Measurements from ENCODE around the gene CIB4. TPM values are rescaled to one million over a fixed set of nuclear protein-coding genes. Genes with fewer than 3 reads are reported as not detected.

The CIB4 gene
- total RNA-seq, 3 donors from 2014 or later: not detected

DNA sequence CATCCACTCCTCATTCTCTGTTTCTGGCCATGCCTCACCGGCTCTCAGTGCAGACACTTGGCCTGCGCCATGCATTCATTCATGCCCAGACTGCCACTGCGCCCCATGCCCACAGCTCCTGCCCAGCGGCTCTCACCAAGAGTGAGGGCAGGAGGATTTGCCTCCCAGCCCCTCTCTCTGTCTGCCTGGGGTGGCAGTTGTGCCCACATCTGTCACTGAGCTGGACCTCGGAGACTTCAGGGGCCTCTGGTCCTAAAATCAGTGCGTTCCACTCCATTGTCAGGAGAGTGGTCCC lies 75.1 kb downstream of the CIB4 start:
- ATAC-seq (no peak), DNase-seq (no peak)
- Mint-ChIP-seq H3K9me3 (no peaks in the 10 kb centered on the region), H3K4me1 (ENCODE audit: low read depth) (peaks cover 4% of the 10 kb centered on the region), H3K36me3 (ENCODE audit: insufficient read depth) (no peaks in the 10 kb centered on the region), H3K4me3 (no peak overlapping the region), H3K27me3 (ENCODE audit: low read depth) (peaks cover 59% of the 10 kb centered on the region)

DNA sequence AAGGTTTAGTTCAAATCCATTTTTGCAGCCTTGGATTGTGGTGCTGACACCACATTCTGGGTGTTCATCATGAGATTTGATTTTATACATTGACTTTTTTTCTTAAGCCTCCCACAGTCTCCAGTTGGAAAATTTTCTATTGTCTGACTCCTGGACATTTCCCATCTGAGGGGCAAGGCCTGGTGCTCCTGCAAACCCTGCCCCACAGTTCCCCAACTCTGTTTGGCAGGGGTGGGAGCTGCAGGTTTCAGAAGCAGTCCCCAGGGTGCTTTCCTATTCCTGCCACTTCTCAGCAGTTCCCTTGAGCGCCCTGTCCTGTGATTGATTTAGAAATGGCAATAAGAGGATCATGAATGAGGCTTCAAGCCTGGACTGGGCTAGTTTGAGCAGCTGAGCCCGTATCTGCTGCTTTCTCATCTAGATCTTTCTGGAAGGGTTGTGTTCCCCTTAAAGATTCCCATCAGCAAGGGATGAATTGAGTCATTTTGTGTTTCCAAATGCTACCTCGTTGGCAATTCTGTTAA lies 77.0 kb downstream of the CIB4 start:
- no peak for DNase-seq
- Mint-ChIP-seq H3K4me1 (ENCODE audit: low read depth) (peaks cover 4% of the 10 kb centered on the region), H3K36me3 (ENCODE audit: insufficient read depth) (no peaks in the 10 kb centered on the region), H3K27me3 (ENCODE audit: low read depth) (peaks cover 71% of the 10 kb centered on the region), H3K4me3 (no peak overlapping the region), H3K9me3 (no peaks in the 10 kb centered on the region)
- ATAC-seq: no peak

DNA sequence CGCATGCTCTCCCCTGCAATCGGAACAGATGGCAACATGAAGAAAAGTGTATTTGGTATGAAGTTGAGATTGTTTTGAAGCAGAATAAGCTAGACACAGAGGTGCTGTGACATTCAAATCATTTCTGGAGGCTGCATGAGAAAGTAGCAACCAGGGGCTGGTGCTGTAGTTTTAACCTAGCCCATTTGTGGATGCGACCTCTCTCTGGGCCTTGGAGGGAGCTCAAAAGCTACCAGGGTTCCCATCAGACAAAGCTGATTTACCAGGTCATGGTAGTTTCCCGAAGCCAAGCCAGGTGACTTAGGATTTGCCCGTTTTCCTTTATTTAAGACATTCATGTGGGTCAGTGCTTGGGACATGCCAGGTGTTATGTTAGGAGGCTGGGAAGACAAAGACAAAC lies 77.5 kb downstream of the CIB4 start:
- DNase-seq (no peak), ATAC-seq (no peak)
- H3K4me1 Mint-ChIP-seq (ENCODE audit: low read depth): peaks cover 4% of the 10 kb centered on the region
- H3K27me3 Mint-ChIP-seq (ENCODE audit: low read depth): peaks cover 74% of the 10 kb centered on the region
- no peaks in the 10 kb centered on the region for H3K36me3 Mint-ChIP-seq (ENCODE audit: insufficient read depth)
- no peaks in the 10 kb centered on the region for H3K9me3 Mint-ChIP-seq
- no peak overlapping the region for H3K4me3 Mint-ChIP-seq

DNA sequence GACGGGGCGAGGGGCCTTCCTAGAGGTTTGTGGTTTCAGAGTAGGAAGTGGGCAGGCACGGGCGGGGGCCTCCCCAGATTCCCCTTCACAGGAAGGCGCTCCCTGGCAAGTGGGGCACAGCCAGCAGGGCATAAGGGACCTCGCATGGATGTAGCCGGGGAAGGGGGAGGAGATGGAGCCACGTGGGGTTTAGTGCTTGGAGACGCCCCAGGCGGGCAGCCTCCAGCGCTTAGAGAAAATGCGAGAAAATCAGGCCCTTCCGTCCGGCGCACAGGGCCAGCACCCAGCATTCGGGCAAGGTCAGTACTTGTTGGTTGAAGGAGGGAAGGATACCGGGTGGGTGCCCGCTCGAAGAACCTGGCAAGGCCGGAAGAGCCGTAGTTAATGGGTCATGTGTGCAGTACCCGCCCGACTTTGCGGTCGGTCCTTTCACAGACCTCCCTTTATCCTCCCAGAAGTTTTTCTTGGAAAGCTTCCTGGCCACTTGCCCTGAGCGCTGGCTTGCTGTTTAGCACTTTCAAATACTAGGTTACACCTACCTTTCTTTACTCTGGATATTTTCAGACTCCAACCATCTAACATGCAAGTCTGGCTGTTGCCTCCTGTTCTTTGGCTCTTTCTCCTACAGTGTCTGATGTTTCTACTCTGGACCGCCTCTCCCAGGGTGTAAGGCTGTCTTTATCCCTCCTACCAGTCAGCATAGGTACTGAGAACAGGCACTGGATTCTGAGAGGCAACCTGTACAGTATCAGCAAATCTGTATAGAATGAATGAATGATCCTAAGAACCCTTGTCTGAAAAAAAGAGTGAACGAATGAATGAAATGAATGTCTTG lies 78.1 kb downstream of the CIB4 start:
- no peaks in the 10 kb centered on the region for H3K9me3 Mint-ChIP-seq
- no peaks in the 10 kb centered on the region for H3K36me3 Mint-ChIP-seq (ENCODE audit: insufficient read depth)
- H3K27me3 Mint-ChIP-seq (ENCODE audit: low read depth): peaks cover 75% of the 10 kb centered on the region
- H3K4me3 Mint-ChIP-seq: peak overlapping the region; percentile 44
- peak in 1 of 2 donors; percentile 28 for ATAC-seq
- DNase-seq: no peak
- H3K4me1 Mint-ChIP-seq (ENCODE audit: low read depth): peaks cover 4% of the 10 kb centered on the region

DNA sequence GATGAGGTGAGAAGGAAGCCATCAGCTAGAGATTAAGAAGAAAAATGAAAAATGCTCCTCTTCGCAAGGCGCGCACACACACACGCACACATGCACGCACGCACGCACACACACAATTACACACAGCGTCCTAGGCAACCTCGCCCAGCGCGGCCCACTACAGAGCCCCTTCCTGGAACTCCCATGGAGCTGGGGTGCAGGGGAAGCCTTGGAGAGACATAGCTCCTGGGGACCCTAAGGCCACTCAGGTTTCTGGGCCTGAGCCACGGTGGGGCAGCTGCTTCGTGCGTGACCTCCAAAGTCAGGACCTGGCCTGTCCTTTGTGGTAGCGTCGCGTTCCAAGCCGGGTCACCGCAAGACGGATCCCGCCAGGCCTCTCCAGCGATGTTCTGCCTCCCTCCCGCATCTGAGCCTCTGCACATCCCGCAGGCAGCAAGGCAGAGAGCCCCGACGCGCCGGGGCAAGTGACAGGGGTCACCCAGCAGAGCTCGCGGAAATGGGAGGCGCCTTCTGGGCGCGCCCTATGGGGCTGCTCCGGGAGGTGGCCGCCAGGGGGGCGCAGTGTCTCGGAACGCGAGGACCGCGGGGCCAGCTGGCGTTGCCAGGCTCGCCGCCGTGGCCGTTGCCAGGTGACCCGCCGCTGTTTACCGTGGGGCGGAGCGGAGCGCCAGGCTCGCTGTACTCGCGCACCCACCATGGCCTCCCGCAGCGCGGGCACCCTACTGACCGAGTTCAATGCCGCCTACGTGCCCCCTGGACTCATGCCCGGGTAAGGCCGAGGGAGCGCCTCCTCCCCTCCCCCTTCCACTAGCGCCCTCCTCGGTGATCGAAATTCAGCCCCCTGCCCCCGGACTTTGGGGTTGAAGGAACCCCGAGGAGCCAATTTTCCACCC lies 79.0 kb downstream of the CIB4 start:
- DNase-seq (no peak), ATAC-seq (peak; percentile 80 to 83)
- Mint-ChIP-seq H3K4me1 (ENCODE audit: low read depth) (peaks cover 4% of the 10 kb centered on the region), H3K4me3 (peak overlapping the region; percentile 63), H3K36me3 (ENCODE audit: insufficient read depth) (no peaks in the 10 kb centered on the region), H3K27me3 (ENCODE audit: low read depth) (peaks cover 82% of the 10 kb centered on the region), H3K9me3 (no peaks in the 10 kb centered on the region)

DNA sequence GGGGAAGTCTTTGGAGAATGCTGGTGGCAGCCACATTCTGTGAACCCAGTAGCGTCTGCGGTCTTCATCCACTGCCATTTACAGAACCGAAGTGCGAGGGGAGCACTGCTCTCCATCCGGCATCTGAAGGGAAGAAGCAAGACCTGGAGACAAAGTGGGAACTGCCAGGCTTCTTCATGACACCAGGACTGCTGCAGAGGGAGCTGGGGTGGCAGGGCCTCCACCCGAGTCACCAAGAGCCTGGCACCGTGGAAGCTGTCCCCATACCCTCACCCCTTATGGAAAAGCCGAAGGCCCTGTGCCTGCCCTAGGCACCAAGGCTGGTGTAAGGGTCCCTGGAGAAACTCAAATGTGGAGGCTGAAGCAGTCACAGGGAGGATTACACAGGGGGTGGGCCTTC lies 79.8 kb downstream of the CIB4 start:
- ATAC-seq (no peak), DNase-seq (no peak)
- H3K27me3 Mint-ChIP-seq (ENCODE audit: low read depth): peaks cover 87% of the 10 kb centered on the region
- H3K4me1 Mint-ChIP-seq (ENCODE audit: low read depth): peaks cover 4% of the 10 kb centered on the region
- no peaks in the 10 kb centered on the region for H3K9me3 Mint-ChIP-seq
- no peak overlapping the region for H3K4me3 Mint-ChIP-seq
- no peaks in the 10 kb centered on the region for H3K36me3 Mint-ChIP-seq (ENCODE audit: insufficient read depth)

DNA sequence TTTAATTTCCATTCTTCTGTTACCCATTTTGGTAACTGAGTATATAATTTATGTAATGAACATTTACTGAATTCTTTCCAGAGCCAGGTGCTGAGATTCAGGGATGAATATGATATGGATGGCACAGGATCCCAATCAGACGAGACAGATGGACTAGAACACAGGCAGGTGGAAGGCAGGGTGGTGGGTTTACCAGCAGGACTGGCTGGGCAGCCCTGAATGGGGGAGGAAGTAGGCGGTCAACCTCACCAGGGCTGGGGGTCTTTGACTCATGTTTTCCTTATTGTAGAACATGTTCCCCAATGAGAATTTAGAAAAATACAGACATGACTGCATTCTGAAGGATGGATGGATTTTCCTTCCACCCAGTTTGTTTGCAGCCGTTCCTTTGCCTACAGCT lies 80.3 kb downstream of the CIB4 start:
- Mint-ChIP-seq H3K4me1 (ENCODE audit: low read depth) (peaks cover 4% of the 10 kb centered on the region), H3K27me3 (ENCODE audit: low read depth) (peaks cover 82% of the 10 kb centered on the region), H3K36me3 (ENCODE audit: insufficient read depth) (no peaks in the 10 kb centered on the region), H3K9me3 (no peaks in the 10 kb centered on the region), H3K4me3 (no peak overlapping the region)
- no peak for DNase-seq
- no peak for ATAC-seq

DNA sequence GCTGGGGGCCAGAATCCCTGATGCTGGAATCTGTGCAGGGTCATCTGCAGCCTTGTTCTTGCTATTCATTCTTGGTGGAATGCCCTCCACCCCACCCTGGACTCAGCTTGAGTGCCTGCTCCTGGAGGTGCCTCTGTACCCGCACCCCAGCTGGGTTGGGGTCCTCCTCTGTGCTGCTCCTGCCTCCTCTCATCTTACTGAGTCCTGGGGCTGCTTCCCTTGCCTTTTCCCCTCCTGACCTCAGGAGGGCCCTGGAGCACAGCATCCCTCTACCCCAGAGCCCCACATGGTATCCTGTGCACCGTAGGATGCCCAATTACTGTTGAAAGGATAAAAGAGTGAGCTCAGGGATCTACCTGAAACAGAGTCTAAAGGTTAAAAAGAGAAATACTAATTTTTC lies 81.6 kb downstream of the CIB4 start:
- Mint-ChIP-seq H3K36me3 (ENCODE audit: insufficient read depth) (no peaks in the 10 kb centered on the region), H3K27me3 (ENCODE audit: low read depth) (peaks cover 70% of the 10 kb centered on the region), H3K4me3 (no peak overlapping the region), H3K9me3 (no peaks in the 10 kb centered on the region), H3K4me1 (ENCODE audit: low read depth) (peaks cover 4% of the 10 kb centered on the region)
- ATAC-seq: no peak
- DNase-seq: no peak

DNA sequence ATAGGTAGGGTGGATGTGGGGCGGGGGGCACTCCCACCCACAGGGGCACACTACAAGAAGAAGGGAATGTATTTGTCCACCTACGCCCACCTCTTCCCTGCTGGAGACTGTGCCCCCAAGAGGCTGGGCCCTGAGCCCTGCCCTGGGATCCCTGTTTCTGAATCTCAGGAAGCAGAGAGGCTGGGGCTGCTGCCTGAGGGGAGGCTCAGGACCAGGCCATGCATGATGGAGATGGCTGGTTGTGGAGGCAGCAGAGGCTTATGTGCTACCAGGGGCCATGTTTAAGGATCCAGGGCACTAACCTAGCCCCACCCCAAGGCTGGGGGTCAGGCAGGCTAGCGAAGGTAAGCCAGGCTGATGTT lies 82.1 kb downstream of the CIB4 start:
- H3K9me3 Mint-ChIP-seq: no peaks in the 10 kb centered on the region
- ATAC-seq (no peak), DNase-seq (no peak)
- no peak overlapping the region for H3K4me3 Mint-ChIP-seq
- peaks cover 4% of the 10 kb centered on the region for H3K4me1 Mint-ChIP-seq (ENCODE audit: low read depth)
- peaks cover 65% of the 10 kb centered on the region for H3K27me3 Mint-ChIP-seq (ENCODE audit: low read depth)
- H3K36me3 Mint-ChIP-seq (ENCODE audit: insufficient read depth): no peaks in the 10 kb centered on the region

DNA sequence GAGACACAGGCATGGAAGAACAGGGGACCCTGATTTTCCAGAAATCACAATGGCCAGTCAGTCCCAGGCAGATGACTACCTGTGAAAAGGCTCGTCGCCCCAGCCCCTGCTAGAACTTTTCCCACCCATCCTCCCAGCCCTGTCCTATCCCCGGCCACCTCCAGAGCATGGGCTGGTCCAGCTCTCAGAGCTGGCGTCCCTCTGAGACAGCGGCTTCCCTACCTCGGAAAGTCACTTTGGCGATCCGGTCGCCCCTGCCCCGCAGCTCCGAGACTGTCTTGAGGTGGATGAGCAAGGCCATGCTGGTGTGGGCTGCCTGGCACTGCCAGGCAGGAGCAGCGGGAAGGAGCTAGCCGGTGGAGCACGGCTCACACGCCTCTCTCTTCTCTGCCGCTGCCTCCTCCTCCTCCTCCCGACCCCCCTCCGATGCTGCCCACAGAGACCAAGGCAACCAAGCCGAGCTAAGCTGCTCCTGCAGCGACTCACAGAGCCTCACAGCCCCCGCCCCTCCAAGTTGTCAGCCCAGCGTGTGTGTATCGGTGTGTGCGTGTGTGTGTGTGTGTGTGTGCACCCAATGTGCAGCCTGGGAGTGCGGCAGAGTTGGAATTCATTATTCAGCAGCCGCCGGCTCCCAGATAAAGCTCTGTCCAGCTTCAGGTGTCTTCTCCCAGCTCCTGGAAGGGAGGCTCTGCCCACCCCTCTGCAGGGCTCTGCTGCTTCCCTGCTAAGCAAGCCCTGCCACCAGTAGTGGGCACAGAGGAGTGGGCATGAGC lies 82.7 kb downstream of the CIB4 start:
- H3K9me3 Mint-ChIP-seq: no peaks in the 10 kb centered on the region
- peaks cover 4% of the 10 kb centered on the region for H3K4me1 Mint-ChIP-seq (ENCODE audit: low read depth)
- H3K36me3 Mint-ChIP-seq (ENCODE audit: insufficient read depth): no peaks in the 10 kb centered on the region
- peaks cover 64% of the 10 kb centered on the region for H3K27me3 Mint-ChIP-seq (ENCODE audit: low read depth)
- H3K4me3 Mint-ChIP-seq: no peak overlapping the region
- DNase-seq (no peak), ATAC-seq (no peak)

DNA sequence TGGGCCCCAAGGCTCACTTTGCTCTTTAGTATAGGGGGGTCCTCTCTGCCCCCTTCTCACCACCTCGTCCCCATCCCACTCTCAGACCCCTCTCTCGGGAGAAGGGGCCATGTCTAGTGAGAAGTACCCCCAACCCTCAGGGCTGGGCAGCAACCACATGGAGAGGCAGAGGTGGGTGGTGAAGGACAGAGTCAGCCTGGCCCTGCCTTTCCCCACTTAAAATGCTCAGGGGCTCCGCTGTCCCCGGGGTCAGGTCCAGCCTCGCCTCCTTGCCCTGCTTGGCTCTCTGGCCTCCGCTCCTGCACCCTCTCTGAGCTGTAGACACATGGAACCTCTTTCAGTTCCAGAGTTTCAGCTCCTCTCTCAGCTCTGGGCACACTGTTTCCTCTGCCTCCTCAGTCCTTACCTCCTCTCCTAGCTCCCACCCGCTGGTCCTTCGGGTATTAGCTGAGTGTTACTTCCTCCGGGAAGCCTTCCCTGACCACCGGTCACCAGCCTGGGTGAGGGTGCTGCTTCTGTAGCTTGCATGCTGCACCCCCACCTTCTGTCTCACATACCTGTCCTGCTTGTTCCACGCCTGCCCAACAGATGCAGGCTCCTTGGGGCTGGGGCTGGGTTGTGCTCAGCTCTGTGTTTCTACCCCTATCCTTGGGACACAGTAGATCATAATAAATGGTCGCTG lies 83.8 kb downstream of the CIB4 start:
- ATAC-seq: no peak
- no peaks in the 10 kb centered on the region for H3K36me3 Mint-ChIP-seq (ENCODE audit: insufficient read depth)

DNA sequence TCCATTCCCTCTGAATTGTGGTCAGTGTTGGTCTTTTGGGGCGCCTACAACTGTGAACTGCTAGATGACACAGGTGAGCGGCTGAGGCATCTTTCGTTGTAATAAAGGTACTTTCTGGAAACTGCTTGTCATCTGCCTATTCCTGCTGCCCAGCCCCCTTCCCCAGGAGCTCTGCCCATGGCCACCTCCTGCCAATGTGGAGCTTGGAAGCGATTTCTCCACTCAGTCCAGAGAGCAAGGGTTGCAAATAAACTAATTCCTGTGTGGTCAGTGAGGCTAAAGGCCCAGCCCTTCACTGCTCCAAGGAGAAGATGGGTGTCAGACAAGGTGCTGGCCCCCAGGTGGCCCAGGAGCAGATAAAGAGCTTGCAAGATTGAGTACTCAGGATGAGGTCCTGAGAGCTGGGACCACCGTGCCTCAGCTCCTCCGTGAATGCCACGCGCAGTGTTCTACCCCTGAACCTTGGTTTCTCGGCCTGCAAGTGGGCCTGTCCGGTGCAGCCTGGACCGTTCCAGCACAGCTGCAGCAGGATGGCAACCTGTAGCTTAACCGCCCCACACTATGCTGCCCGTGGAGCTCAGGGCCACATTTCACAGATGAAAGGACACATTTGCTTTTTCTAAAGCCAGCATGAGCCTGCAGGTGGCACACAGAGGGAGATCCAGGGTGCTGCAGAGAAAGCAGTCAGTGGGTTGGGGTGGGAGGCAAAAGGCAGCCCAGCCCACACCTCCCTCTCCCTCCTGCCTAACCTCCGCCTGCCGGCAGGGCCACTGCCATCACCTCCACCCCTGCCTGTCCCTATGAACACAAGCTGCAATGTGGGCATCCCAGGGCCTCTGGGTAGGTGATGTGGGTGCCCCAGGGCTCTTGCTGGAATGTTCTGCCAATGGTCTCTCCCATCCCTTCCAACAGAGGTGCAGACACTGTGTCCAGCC lies 84.6 kb downstream of the CIB4 start:
- no peaks in the 10 kb centered on the region for H3K36me3 Mint-ChIP-seq (ENCODE audit: insufficient read depth)
- DNase-seq (no peak), ATAC-seq (no peak)
- H3K4me1 Mint-ChIP-seq (ENCODE audit: low read depth): no peaks in the 10 kb centered on the region
- H3K9me3 Mint-ChIP-seq: no peaks in the 10 kb centered on the region
- no peak overlapping the region for H3K4me3 Mint-ChIP-seq
- H3K27me3 Mint-ChIP-seq (ENCODE audit: low read depth): peaks cover 61% of the 10 kb centered on the region

More for the DNA sequence above, 83.8 kb downstream of the CIB4 start:
- Mint-ChIP-seq H3K27me3 (ENCODE audit: low read depth) (peaks cover 61% of the 10 kb centered on the region), H3K9me3 (no peaks in the 10 kb centered on the region), H3K4me3 (no peak overlapping the region), H3K4me1 (ENCODE audit: low read depth) (peaks cover 2% of the 10 kb centered on the region)
- DNase-seq: no peak

All from activated T-cell treated with anti-CD3 and anti-CD28 coated beads, Interleukin-2, amount 50 U/mL, for 4 hours (primary cell).